Measurements from ENCODE around the gene FBXO31. TPM values are rescaled to one million over a fixed set of nuclear protein-coding genes. Genes with fewer than 3 reads are reported as not detected.
A peak's percentile ranks its signal among the peaks of the same experiment; 100 is the strongest.

Gene FBXO31
- total RNA-seq, 1 donor from 2014 or later = 30.6 TPM

GRCh38 chr16:87418644-87419043, 35.1 kb upstream of the FBXO31 start:
- no peak for DNase-seq (ENCODE audit: low spot score)
- TF ChIP-seq CTCF (IDR thresholded peaks at IDR 0.05) = no peak
- H3K27me3 Mint-ChIP-seq (ENCODE audit: low read depth) = no peaks in the 10 kb centered on the region
- no peak overlapping the region for H3K4me3 Mint-ChIP-seq (ENCODE audit: unreplicated experiment)
- H3K36me3 Mint-ChIP-seq (ENCODE audit: low read depth) = peaks cover 30% of the 10 kb centered on the region
- no peaks in the 10 kb centered on the region for H3K9me3 Mint-ChIP-seq (ENCODE audit: low read depth)
- H3K27ac Mint-ChIP-seq (ENCODE audit: unreplicated experiment) = no peak overlapping the region
- H3K4me1 Mint-ChIP-seq (ENCODE audit: low read depth) = no peaks in the 10 kb centered on the region

DNA sequence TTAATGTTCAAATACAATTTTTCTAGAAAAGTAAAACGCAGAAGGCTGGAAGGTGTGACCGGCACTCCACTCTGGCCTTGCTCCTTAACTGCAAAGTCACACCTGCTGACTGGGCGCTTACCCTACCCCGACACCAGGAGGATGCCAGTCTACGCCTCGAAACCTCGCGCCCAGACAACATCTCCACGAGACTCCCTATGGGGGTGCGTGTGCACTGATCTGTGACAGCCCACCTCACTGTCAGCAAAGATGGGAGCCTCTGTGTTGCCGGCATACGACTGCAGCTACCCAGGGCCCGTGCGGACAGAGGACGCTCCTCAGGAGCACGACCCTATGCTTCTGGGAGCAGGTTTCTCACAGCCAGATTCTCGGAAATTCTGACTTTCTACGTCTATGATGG, 34.6 kb upstream of the FBXO31 start:
- Mint-ChIP-seq H3K27me3 (ENCODE audit: low read depth) (no peaks in the 10 kb centered on the region), H3K27ac (ENCODE audit: unreplicated experiment) (no peak overlapping the region), H3K4me1 (ENCODE audit: low read depth) (no peaks in the 10 kb centered on the region), H3K36me3 (ENCODE audit: low read depth) (peaks cover 32% of the 10 kb centered on the region), H3K4me3 (ENCODE audit: unreplicated experiment) (no peak overlapping the region), H3K9me3 (ENCODE audit: low read depth) (no peaks in the 10 kb centered on the region)
- no peak for TF ChIP-seq CTCF (IDR thresholded peaks at IDR 0.05)
- no peak for DNase-seq (ENCODE audit: low spot score)

DNA sequence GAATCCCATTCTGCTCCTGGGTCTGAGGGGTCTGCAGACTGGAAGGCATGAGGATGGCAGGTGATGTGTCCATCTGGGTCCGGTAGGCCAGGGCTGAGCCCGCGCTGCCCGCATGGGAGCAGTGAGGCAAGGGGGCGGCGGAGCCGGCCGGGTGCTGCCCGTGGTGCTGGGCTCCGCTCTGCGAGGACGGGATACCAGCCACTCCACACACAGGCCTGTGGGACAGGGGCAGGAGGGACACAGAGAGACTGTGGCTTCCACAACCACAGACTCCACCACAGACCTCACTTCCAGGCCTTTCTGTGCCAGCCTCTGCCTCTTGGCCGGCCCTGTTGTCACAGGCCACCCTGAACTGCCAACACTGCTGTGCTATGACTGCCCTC, 33.9 kb upstream of the FBXO31 start:
- Mint-ChIP-seq H3K36me3 (ENCODE audit: low read depth) (peaks cover 30% of the 10 kb centered on the region), H3K9me3 (ENCODE audit: low read depth) (no peaks in the 10 kb centered on the region), H3K27me3 (ENCODE audit: low read depth) (no peaks in the 10 kb centered on the region), H3K4me3 (ENCODE audit: unreplicated experiment) (no peak overlapping the region), H3K27ac (ENCODE audit: unreplicated experiment) (no peak overlapping the region), H3K4me1 (ENCODE audit: low read depth) (no peaks in the 10 kb centered on the region)
- no peak for TF ChIP-seq CTCF (IDR thresholded peaks at IDR 0.05)
- DNase-seq (ENCODE audit: low spot score) = no peak

DNA sequence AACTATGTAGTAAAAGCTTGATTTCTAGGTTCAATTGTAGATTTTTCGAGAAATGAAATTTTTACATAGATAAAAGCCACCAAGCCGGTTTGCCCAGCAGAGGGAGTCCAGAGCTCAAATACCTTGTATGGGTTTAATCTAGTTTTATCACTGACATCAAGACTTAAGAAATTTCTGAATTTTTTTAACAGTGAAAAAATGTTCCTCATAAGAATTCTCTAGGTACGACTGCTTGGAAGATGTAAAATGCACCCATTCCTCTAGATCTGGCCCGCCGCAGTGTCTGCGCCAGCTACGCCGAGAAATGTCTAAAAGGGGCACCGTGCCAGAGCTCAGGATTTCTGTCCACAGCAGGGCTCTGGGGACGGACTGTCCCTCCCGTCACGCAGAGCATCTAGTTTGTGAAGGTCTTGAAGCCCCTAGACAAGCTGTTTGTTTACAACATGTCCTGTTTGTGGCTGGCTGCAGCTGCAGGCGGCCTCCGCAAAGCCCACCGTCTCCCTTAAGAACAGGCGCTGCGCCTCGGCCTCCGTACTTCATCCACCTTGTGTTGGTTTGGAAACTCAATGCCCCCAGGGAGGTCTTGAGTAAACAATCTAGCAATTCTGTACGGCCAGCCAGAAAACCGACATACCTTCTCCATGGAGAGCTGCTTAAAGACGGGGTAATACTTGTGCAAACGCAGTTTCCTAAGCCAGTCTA, 33.4 kb upstream of the FBXO31 start:
- Mint-ChIP-seq H3K27me3 (ENCODE audit: low read depth) (no peaks in the 10 kb centered on the region), H3K4me1 (ENCODE audit: low read depth) (no peaks in the 10 kb centered on the region), H3K4me3 (ENCODE audit: unreplicated experiment) (no peak overlapping the region), H3K36me3 (ENCODE audit: low read depth) (peaks cover 30% of the 10 kb centered on the region), H3K9me3 (ENCODE audit: low read depth) (no peaks in the 10 kb centered on the region), H3K27ac (ENCODE audit: unreplicated experiment) (no peak overlapping the region)
- DNase-seq (ENCODE audit: low spot score) = peak; percentile 50
- peak; percentile 91 for TF ChIP-seq CTCF (IDR thresholded peaks at IDR 0.05)

- H3K27me3 Mint-ChIP-seq (ENCODE audit: low read depth) = no peaks in the 10 kb centered on the region
- no peak overlapping the region for H3K27ac Mint-ChIP-seq (ENCODE audit: unreplicated experiment)
- no peaks in the 10 kb centered on the region for H3K4me1 Mint-ChIP-seq (ENCODE audit: low read depth)
- peaks cover 34% of the 10 kb centered on the region for H3K36me3 Mint-ChIP-seq (ENCODE audit: low read depth)
- peak; percentile 87 for DNase-seq (ENCODE audit: low spot score)
- H3K9me3 Mint-ChIP-seq (ENCODE audit: low read depth) = no peaks in the 10 kb centered on the region
- no peak for TF ChIP-seq CTCF (IDR thresholded peaks at IDR 0.05)
- H3K4me3 Mint-ChIP-seq (ENCODE audit: unreplicated experiment) = no peak overlapping the region
Observed at GRCh38 chr16:87415441-87415840, 31.9 kb upstream of the FBXO31 start.
